HG03280 (cell line): ENCODE data around the gene VCX3B.
"Not testable (repeated sequence)": the region's sequence is repeated elsewhere in the genome, so short reads cannot be mapped to it uniquely, and the experiment has no call there.

Experiments used
- ATAC-seq: cut with Tn5 transposase; IDR thresholded peaks from one replicate; pipeline ENCODE4 v1.9.1; 2021; ENCODE audit warnings: mild to moderate bottlenecking, moderate library complexity; ENCODE audit not compliant: unreplicated experiment

Gene VCX3B

GRCh38 chrX:8464530-8464929, at the start of gene VCX3B:
Gene VCX3B (plus strand): TSS chrX:8464830. CDS start chrX:8465451, 621 bp downstream.
- ATAC-seq: not testable (repeated sequence)

GRCh38 chrX:8418301-8418700, 46.3 kb upstream of the VCX3B start:
- ATAC-seq: no peak

- no peak for ATAC-seq
These were observed 39.7 kb upstream of the VCX3B start for GRCh38 chrX:8424912-8425311.

GRCh38 chrX:8429692-8430249, 34.9 kb upstream of the VCX3B start:
- no peak for ATAC-seq

GRCh38 chrX:8430444-8430843, 34.2 kb upstream of the VCX3B start:
- ATAC-seq: no peak

GRCh38 chrX:8432396-8432795, 32.2 kb upstream of the VCX3B start:
- ATAC-seq: no peak

GRCh38 chrX:8433109-8434062, 31.2 kb upstream of the VCX3B start:
- no peak for ATAC-seq

- ATAC-seq: no peak
These were observed 17.3 kb upstream of the VCX3B start for GRCh38 chrX:8447368-8447767.

GRCh38 chrX:8452343-8452742, 12.3 kb upstream of the VCX3B start:
- not testable (repeated sequence) for ATAC-seq

- ATAC-seq: no peak
These were observed 11.0 kb upstream of the VCX3B start for GRCh38 chrX:8453611-8454010.

GRCh38 chrX:8455557-8455956, 9.1 kb upstream of the VCX3B start:
- ATAC-seq: no peak

GRCh38 chrX:8462488-8462887, 2.1 kb upstream of the VCX3B start:
- no peak for ATAC-seq

GRCh38 chrX:8484360-8484949, 19.8 kb downstream of the VCX3B start:
- no peak for ATAC-seq

GRCh38 chrX:8495036-8495435, 30.4 kb downstream of the VCX3B start:
- not testable (repeated sequence) for ATAC-seq

- no peak for ATAC-seq
These were observed 35.6 kb downstream of the VCX3B start for GRCh38 chrX:8500203-8500602.

GRCh38 chrX:8502101-8502500, 37.5 kb downstream of the VCX3B start:
- ATAC-seq: not testable (repeated sequence)

GRCh38 chrX:8504451-8504850, 39.8 kb downstream of the VCX3B start:
- ATAC-seq: no peak
